Tibial nerve (tissue), 4 donors: ENCODE data around the gene NFIB.

Experiments used
- EP300 ChIP-seq, 2 donors: sonication (generic); formaldehyde crosslinking; IDR thresholded peaks; one replicate each; pipeline ENCODE4 v1.6.1; 2017; ENCODE audit warnings: antibody characterized with exemption in 2 of 2, mild to moderate bottlenecking in 1 of 2
- TF ChIP-seq, protein P1 (sequence below), 5 experiments: fragments of 200-600 bp in 3 of 5; fragments of 450-650 bp in 2 of 5; sonication (generic) in 3 of 5; IDR thresholded peaks; one replicate each; pipeline ENCODE4 v1.5.1; 2016 to 2019; ENCODE audit warnings: antibody characterized with exemption in 5 of 5, mild to moderate bottlenecking in 3 of 5, moderate library complexity in 2 of 5

GRCh38 chr9:14087576-14087975 lies 226.4 kb downstream of the NFIB start:
- TF ChIP-seq, protein P1, sequence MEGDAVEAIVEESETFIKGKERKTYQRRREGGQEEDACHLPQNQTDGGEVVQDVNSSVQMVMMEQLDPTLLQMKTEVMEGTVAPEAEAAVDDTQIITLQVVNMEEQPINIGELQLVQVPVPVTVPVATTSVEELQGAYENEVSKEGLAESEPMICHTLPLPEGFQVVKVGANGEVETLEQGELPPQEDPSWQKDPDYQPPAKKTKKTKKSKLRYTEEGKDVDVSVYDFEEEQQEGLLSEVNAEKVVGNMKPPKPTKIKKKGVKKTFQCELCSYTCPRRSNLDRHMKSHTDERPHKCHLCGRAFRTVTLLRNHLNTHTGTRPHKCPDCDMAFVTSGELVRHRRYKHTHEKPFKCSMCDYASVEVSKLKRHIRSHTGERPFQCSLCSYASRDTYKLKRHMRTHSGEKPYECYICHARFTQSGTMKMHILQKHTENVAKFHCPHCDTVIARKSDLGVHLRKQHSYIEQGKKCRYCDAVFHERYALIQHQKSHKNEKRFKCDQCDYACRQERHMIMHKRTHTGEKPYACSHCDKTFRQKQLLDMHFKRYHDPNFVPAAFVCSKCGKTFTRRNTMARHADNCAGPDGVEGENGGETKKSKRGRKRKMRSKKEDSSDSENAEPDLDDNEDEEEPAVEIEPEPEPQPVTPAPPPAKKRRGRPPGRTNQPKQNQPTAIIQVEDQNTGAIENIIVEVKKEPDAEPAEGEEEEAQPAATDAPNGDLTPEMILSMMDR (IDR thresholded peaks at IDR 0.05), result no peak
- TF ChIP-seq EP300 (IDR thresholded peaks at IDR 0.05), result no peak
